GM12878 (cell line): Measurements from ENCODE around the gene MUSK. TPM values are rescaled to one million over a fixed set of nuclear protein-coding genes. Genes with fewer than 3 reads are reported as not detected.

Source experiments
- ATAC-seq: fragments of 200-7000 bp; cut with Tn5 transposase; 3 replicates; pipeline ENCODE4 v1.9.1; 2020; ENCODE audit warnings: mild to moderate bottlenecking, moderate library complexity
- BruUV-seq: library from RNA; stranded (reverse); fragments of 400-500 nt; replicated peaks from 2 replicates; lab custom pipeline; 2021; lab: Mats Ljungman, UMichigan
- CTCF ChIA-PET: fragments of 300-600 bp; sonication (Branson Sonifier 250); formaldehyde crosslinking; extraction: SDS; loops from one replicate; lab custom pipeline; 2021; ENCODE audit warnings: inconsistent platforms; lab: Yijun Ruan, JAX
- POLR2A ChIA-PET: fragments of 350-600 bp; formaldehyde crosslinking; extraction: SDS; loops from one replicate; lab custom pipeline; 2021; ENCODE audit warnings: inconsistent platforms; lab: Charles Lee
- RAD21 ChIA-PET: fragments of 300-600 bp; sonication (Branson Sonifier 250); formaldehyde crosslinking; loops from one replicate; lab custom pipeline; 2023; ENCODE audit warnings: antibody characterized with exemption; ENCODE audit not compliant: unreplicated experiment; lab: Charles Lee
- SMC1A ChIA-PET: fragments of 300-600 bp; sonication (Branson Sonifier 250); formaldehyde crosslinking; loops from one replicate; lab custom pipeline; 2023; ENCODE audit not compliant: unreplicated experiment, uncharacterized antibody; lab: Charles Lee
- DNase-seq: peaks from one replicate; pipeline ENCODE4 v3.0.0-alpha.2; 2011; ENCODE audit warnings: low read depth, low spot score
- FAIRE-seq: peaks from 3 replicates; lab custom pipeline; 2011; peaks lifted over from hg19 to GRCh38; lab: Jason Lieb, UNC
- H2AFZ ChIP-seq: 2 replicates; pipeline ENCODE4 v1.6.0; 2011; ENCODE audit warnings: low read depth, low read length, control low read depth; ENCODE audit not compliant: control insufficient read depth
- H3K27ac ChIP-seq: 2 replicates; pipeline ENCODE4 v1.5.1; 2011; ENCODE audit warnings: control low read depth; ENCODE audit not compliant: control insufficient read depth, insufficient read depth
- H3K27me3 ChIP-seq, 2 experiments: replicated peaks in 1 of 2; 2 replicates each; pipeline versions ENCODE4 v1.6.0 to v1.6.1; 2011; ENCODE audit warnings: low read length in 1 of 2; ENCODE audit not compliant: control insufficient read depth in 2 of 2, insufficient read depth in 2 of 2
- H3K36me3 ChIP-seq, 2 experiments: 2 replicates each; pipeline ENCODE4 v1.5.1; 2011; ENCODE audit warnings: low read length in 1 of 2; ENCODE audit not compliant: control insufficient read depth in 2 of 2, insufficient read depth in 2 of 2
- H3K4me1 ChIP-seq: 2 replicates; pipeline ENCODE4 v1.6.1; 2011; ENCODE audit warnings: mild to moderate bottlenecking, low read length, moderate library complexity, mixed read lengths; ENCODE audit not compliant: control insufficient read depth, insufficient read depth
- H3K4me2 ChIP-seq: 2 replicates; pipeline ENCODE4 v1.6.0; 2011; ENCODE audit warnings: control low read depth; ENCODE audit not compliant: control insufficient read depth, insufficient read depth
- H3K4me3 ChIP-seq: fragments of 200-600 bp; sonication (generic); 2 replicates; pipeline ENCODE4 v1.5.1; 2016
- H3K79me2 ChIP-seq: 2 replicates; pipeline ENCODE4 v1.6.0; 2011; ENCODE audit warnings: low read length; ENCODE audit not compliant: control insufficient read depth, insufficient read depth
- H3K9ac ChIP-seq: 2 replicates; pipeline ENCODE4 v1.8.0; 2011; ENCODE audit warnings: low read length, control low read depth, mixed read lengths; ENCODE audit not compliant: control insufficient read depth, insufficient read depth
- H3K9me3 ChIP-seq: replicated peaks from 3 replicates; pipeline ENCODE4 v1.5.1; 2011; ENCODE audit warnings: mild to moderate bottlenecking, low read length; ENCODE audit not compliant: control insufficient read depth, insufficient read depth
- H4K20me1 ChIP-seq: 2 replicates; pipeline ENCODE4 v1.6.0; 2011; ENCODE audit not compliant: control insufficient read depth, insufficient read depth
- BCL11A ChIP-seq: IDR thresholded peaks from 2 replicates; pipeline ENCODE4 v1.6.1; 2011; ENCODE audit warnings: low read depth, low read length
- BCL3 ChIP-seq: IDR thresholded peaks from 2 replicates; pipeline ENCODE4 v1.6.1; 2011; ENCODE audit warnings: borderline replicate concordance, low read depth, mild to moderate bottlenecking, moderate library complexity, low read length; ENCODE audit not compliant: insufficient read depth, poor library complexity, severe bottlenecking
- CHD4 ChIP-seq: fragments of 200-600 bp; sonication (generic); IDR thresholded peaks from 2 replicates; pipeline ENCODE4 v1.6.1; 2016; ENCODE audit warnings: mild to moderate bottlenecking
- EGR1 ChIP-seq, 2 experiments: IDR thresholded peaks; 1 replicate in 1 of 2; 2 replicates in 1 of 2; pipeline ENCODE4 v1.6.1; 2011 to 2012; ENCODE audit warnings: low read depth in 2 of 2, low read length in 2 of 2, borderline replicate concordance in 1 of 2, mild to moderate bottlenecking in 1 of 2, moderate library complexity in 1 of 2
- FOS ChIP-seq: IDR thresholded peaks from 3 replicates; pipeline ENCODE4 v1.6.1; 2011; ENCODE audit warnings: borderline replicate concordance; ENCODE audit not compliant: insufficient read length; ENCODE audit errors: extremely low read depth
- FOXK2 ChIP-seq: fragments of 450-650 bp; IDR thresholded peaks from 2 replicates; pipeline ENCODE4 v1.6.1; 2017; ENCODE audit warnings: mild to moderate bottlenecking, moderate library complexity
- HDAC2 ChIP-seq: fragments of 200-600 bp; sonication (generic); IDR thresholded peaks from 2 replicates; pipeline ENCODE4 v1.6.1; 2017
- JUNB ChIP-seq: IDR thresholded peaks from 2 replicates; pipeline ENCODE4 v1.6.1; 2016; ENCODE audit warnings: antibody characterized with exemption, mild to moderate bottlenecking
- LARP7 ChIP-seq: fragments of 450-650 bp; IDR thresholded peaks from 2 replicates; pipeline ENCODE4 v1.6.1; 2017; ENCODE audit warnings: mild to moderate bottlenecking
- NFXL1 ChIP-seq: fragments of 450-650 bp; IDR thresholded peaks from 2 replicates; pipeline ENCODE4 v1.6.1; 2017; ENCODE audit warnings: antibody characterized with exemption, mild to moderate bottlenecking, borderline replicate concordance
- PBX3 ChIP-seq: IDR thresholded peaks from 2 replicates; pipeline ENCODE4 v1.6.1; 2011; ENCODE audit warnings: mild to moderate bottlenecking, low read depth, low read length, moderate library complexity; ENCODE audit not compliant: insufficient replicate concordance
- SREBF1 ChIP-seq: IDR thresholded peaks from 2 replicates; pipeline ENCODE4 v1.6.1; 2012; ENCODE audit warnings: mild to moderate bottlenecking, low read length
- TCF3 ChIP-seq: IDR thresholded peaks from 2 replicates; pipeline ENCODE4 v1.6.1; 2012; ENCODE audit warnings: low read depth, mild to moderate bottlenecking, low read length, borderline replicate concordance; ENCODE audit not compliant: insufficient read depth
- WGBS: methylation state at CpG from one replicate; pipeline ENCODE4 v1.1.6; 2016; ENCODE audit warnings: low lambda C conversion rate; ENCODE audit not compliant: insufficient replicate concordance, insufficient coverage; ENCODE audit errors: missing lambda C conversion rate; 5-methylcytosine and 5-hydroxymethylcytosine counted together
- in situ Hi-C: fragments of 300-500 bp; cut with MboI; formaldehyde crosslinking; loops from 9 replicates; pipeline ENCODE4 v1.14.3; 2018; ENCODE audit warnings: mixed read lengths
- intact Hi-C: fragments of 100-400 bp; cut with micrococcal nuclease; formaldehyde crosslinking; loops from one replicate; pipeline ENCODE4 v1.14.2; 2022; ENCODE audit not compliant: unreplicated experiment
- polyA plus RNA-seq, 11 experiments: library from polyadenylated mRNA; depleted of rRNA in 4 of 11; unstranded in 6 of 11; stranded (reverse) in 5 of 11; fragments of >200 nt; fragmentation: Nextera tagmentation in 4 of 11; fragmentation: Illumina TruSeq in 1 of 11; extraction: Ambion mirVana in 4 of 11; extraction: Trizol in 1 of 11; gene quantifications; 1 replicate in 1 of 11; 2 replicates in 10 of 11; pipeline versions ENCODE4 v1.2.1 to v1.2.3, GENCODE V29; 2011 to 2016; ENCODE audit warnings: inconsistent platforms in 2 of 11, missing spikeins in 2 of 11, low read depth in 1 of 11
- total RNA-seq, 4 experiments: library from RNA; depleted of rRNA in 3 of 4; stranded (reverse); fragments of >200 nt in 3 of 4; fragmentation: Illumina TruSeq in 1 of 4; extraction: Trizol in 1 of 4; gene quantifications; 2 replicates each; pipeline versions ENCODE4 v1.2.1 to v1.2.3, GENCODE V29; 2013 to 2021
- TF ChIP-seq, protein P1 (sequence below): IDR thresholded peaks from 2 replicates; pipeline ENCODE4 v1.6.1; 2011; ENCODE audit warnings: low read depth, mild to moderate bottlenecking, low read length, moderate library complexity, borderline replicate concordance; ENCODE audit errors: extremely low read depth
- TF ChIP-seq, protein P2 (sequence below): fragments of 450-650 bp; conservative IDR thresholded peaks from 2 replicates; pipeline ENCODE4 v1.6.1; 2017; ENCODE audit warnings: mild to moderate bottlenecking, moderate library complexity

Gene MUSK
- total and polyA plus RNA-seq, 10 of the 15 experiments (the other 5 are each of a cell fraction or from before 2014, with no cell fraction given) = 0.04 to 0.19 (median 0.10) TPM; not detected in 5

DNA sequence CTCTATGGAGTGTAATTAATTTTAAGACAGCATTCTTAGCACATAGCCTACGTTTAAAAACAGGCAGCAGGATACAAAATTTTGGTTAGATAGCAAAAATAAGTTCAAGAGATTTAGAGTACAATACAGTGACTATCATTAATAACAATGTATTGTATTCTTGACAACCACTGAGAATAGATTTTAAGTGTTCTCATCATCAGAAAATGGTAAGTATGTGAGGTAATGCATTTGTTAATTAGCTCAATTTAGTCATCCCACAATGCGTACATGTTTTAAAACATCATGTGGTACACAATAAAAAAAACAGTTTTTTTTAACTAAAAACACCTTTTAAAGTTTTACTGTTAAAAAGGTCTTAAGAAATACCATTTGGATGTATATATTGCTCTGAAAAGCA, 94.2 kb downstream of the MUSK start:
- CTCF ChIA-PET = interaction anchor here (0.6 to 0.7 kb wide), 2 partner anchors 47 to 83 kb away, joined by 3 to 4 read pairs; no protein-coding TSS in a partner anchor
- intact Hi-C loops = loop anchor here (5.0 kb wide), 1 partner anchor 50 kb away; no protein-coding TSS in a partner anchor
- ATAC-seq (no peak), DNase-seq (no peak), FAIRE-seq (no peak)
- no peaks in the 10 kb centered on the region for H3K36me3 ChIP-seq
- no peak overlapping the region for H3K4me2 ChIP-seq
- no peaks in the 10 kb centered on the region for H3K4me1 ChIP-seq
- no peaks in the 10 kb centered on the region for H3K79me2 ChIP-seq
- H3K4me3 ChIP-seq = no peak overlapping the region
- RAD21 ChIA-PET = no interaction called here
- no peaks in the 10 kb centered on the region for H4K20me1 ChIP-seq
- in situ Hi-C loops = no loop called here
- no TSS peak for BruUV-seq
- POLR2A ChIA-PET = no interaction called here
- SMC1A ChIA-PET = interaction anchor here (0.9 to 1.2 kb wide), 2 partner anchors 16 to 19 kb away, joined by 3 to 6 read pairs; no protein-coding TSS in a partner anchor
- H2AFZ ChIP-seq = no peak overlapping the region
- no peak overlapping the region for H3K9ac ChIP-seq
- WGBS = 38% methylated on average over 2 of the region's 2 CpGs
- TF ChIP-seq BCL11A (no peak), PBX3 (no peak), JUNB (no peak), CHD4 (no peak), TCF3 (no peak), EGR1 (IDR thresholded peaks at IDR 0.05; ENCODE audit: borderline replicate concordance in 1 of 2, low read depth in 2 of 2, low read length in 2 of 2) (no peak), LARP7 (no peak), SREBF1 (no peak), NFXL1 (no peak), BCL3 (no peak), FOS (no peak), HDAC2 (no peak), FOXK2 (no peak)
- TF ChIP-seq, protein P1, sequence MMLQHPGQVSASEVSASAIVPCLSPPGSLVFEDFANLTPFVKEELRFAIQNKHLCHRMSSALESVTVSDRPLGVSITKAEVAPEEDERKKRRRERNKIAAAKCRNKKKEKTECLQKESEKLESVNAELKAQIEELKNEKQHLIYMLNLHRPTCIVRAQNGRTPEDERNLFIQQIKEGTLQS = no peak
- TF ChIP-seq, protein P2, sequence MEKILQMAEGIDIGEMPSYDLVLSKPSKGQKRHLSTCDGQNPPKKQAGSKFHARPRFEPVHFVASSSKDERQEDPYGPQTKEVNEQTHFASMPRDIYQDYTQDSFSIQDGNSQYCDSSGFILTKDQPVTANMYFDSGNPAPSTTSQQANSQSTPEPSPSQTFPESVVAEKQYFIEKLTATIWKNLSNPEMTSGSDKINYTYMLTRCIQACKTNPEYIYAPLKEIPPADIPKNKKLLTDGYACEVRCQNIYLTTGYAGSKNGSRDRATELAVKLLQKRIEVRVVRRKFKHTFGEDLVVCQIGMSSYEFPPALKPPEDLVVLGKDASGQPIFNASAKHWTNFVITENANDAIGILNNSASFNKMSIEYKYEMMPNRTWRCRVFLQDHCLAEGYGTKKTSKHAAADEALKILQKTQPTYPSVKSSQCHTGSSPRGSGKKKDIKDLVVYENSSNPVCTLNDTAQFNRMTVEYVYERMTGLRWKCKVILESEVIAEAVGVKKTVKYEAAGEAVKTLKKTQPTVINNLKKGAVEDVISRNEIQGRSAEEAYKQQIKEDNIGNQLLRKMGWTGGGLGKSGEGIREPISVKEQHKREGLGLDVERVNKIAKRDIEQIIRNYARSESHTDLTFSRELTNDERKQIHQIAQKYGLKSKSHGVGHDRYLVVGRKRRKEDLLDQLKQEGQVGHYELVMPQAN = no peak
- H3K27ac ChIP-seq = no peak overlapping the region
- H3K9me3 ChIP-seq = no peaks in the 10 kb centered on the region; the same call in 2 of the 3 replicates
- no peaks in the 10 kb centered on the region for H3K27me3 ChIP-seq
